Mesodermal cell (in vitro differentiated cells): ENCODE measurements around the gene FSHR.
A peak's percentile ranks its signal among the peaks of the same experiment; 100 is the strongest.

Experiments
- H3K27ac ChIP-seq: 2 replicates; pipeline ENCODE4 v1.7.0; 2013; ENCODE audit warnings: mild to moderate bottlenecking, low read depth, low read length, moderate library complexity; ENCODE audit not compliant: severe bottlenecking
- H3K36me3 ChIP-seq: 2 replicates; pipeline ENCODE4 v1.7.1; 2013; ENCODE audit warnings: mild to moderate bottlenecking, low read length, moderate library complexity; ENCODE audit not compliant: control insufficient read depth, insufficient read depth
- H3K4me1 ChIP-seq: one replicate; pipeline ENCODE4 v1.7.1; 2013; ENCODE audit warnings: mild to moderate bottlenecking, low read length; ENCODE audit not compliant: insufficient read depth, control insufficient read depth, poor library complexity, severe bottlenecking
- H3K4me3 ChIP-seq: 2 replicates; pipeline ENCODE4 v1.7.0; 2013; ENCODE audit warnings: low read length, control low read depth, mild to moderate bottlenecking; ENCODE audit not compliant: insufficient read depth, poor library complexity, severe bottlenecking; ENCODE audit errors: extremely low read depth
- H3K9me3 ChIP-seq: 2 replicates; pipeline ENCODE4 v1.7.1; 2013; ENCODE audit warnings: mild to moderate bottlenecking, low read length, moderate library complexity; ENCODE audit not compliant: control insufficient read depth
- WGBS, 2 experiments: methylation state at CpG; one replicate each; pipeline ENCODE4 v1.1.5; 2013; ENCODE audit warnings: missing lambda C conversion rate in 2 of 2; ENCODE audit not compliant: insufficient coverage in 2 of 2; 5-methylcytosine and 5-hydroxymethylcytosine counted together

Gene FSHR

DNA sequence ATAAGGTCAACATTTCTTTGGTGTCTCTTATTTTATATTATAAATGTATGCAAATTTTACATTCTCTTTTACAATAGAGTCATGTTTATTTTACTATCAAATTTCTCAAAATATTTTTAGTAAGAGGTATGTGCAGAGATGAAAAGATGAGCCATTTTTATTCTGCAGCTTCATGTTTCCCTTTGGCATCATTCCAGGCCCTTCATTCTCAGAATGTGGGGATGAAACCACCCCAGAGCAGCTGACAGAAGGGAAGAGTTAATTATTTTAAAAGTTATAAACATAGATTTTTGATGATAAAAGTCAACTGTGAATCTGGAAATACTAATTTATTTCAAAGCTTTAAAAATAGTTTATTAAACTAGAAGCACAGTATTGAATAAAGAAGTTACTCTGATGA, 12.8 kb upstream of the FSHR start:
- Histone ChIP-seq H3K4me1 (peaks cover 5% of the 10 kb centered on the region), H3K27ac (no peak overlapping the region), H3K36me3 (no peaks in the 10 kb centered on the region), H3K9me3 (no peaks in the 10 kb centered on the region), H3K4me3 (no peak overlapping the region)

DNA sequence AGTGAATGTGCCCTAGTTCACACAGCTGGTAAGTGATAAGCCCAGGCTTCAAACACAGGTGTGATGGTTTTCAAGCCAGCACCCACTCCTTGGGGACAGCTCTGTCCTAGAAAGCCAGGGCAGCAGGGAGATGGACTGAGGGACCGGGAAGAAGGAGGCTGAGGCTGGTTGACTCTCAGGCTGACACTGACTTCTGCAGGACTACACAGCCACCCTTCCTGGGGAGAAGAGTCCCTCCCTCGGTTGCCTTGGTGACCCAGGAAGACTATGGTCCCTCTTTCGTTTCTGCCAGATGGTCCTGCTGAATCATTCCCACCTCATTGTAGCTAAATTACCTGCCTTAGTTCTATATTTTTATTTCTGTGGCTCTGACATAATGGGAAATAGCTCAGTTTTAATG, 11.3 kb upstream of the FSHR start:
- H3K36me3 ChIP-seq, result no peaks in the 10 kb centered on the region
- 81 to 82% methylated on average over 2 of the region's 3 CpGs for WGBS, 2 experiments
- no peak overlapping the region for H3K27ac ChIP-seq
- H3K9me3 ChIP-seq, result no peaks in the 10 kb centered on the region
- peaks cover 5% of the 10 kb centered on the region for H3K4me1 ChIP-seq
- H3K4me3 ChIP-seq, result no peak overlapping the region

DNA sequence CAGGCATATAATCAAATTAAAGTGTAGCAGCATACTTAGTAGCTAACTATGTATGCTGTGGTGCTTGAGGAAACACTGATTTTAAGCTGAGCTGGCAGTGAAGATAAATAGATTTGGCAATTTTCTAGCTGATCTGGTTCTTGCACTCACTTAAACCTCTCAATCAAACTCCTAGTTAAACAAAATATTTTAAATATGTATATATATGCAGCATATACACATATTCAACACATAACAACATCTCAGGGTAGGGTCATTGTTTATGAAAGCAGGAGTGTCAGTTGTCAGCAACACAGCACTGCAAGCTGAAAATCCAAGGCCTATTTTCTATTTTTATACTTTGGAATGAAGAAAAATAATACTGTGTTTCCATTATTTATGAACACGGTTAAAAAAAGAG, 10.4 kb upstream of the FSHR start:
- no peaks in the 10 kb centered on the region for H3K9me3 ChIP-seq
- H3K36me3 ChIP-seq, result no peaks in the 10 kb centered on the region
- peaks cover 5% of the 10 kb centered on the region for H3K4me1 ChIP-seq
- H3K27ac ChIP-seq, result no peak overlapping the region
- H3K4me3 ChIP-seq, result no peak overlapping the region
- WGBS, 2 experiments, result no CpG with 5 or more reads among the region's 1 CpG

DNA sequence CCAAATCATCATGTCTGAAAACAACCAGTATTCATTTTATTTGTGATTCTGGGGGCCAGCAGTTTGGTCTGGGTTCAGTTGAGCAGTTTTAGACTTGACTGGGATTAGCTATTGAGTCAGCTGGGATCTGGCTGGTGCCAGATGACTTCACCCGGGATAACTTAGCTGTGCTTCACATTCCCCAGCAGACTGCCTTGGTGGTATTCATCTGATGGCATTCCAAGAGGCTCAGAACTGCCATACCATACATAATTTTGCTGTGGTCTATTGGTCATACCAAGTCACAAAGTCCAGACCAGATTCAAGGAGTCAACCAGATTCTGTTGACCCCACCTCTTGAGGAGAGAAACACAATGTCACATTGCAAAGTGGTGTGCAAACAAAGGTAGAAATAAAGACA, 7.8 kb upstream of the FSHR start:
- H3K4me1 ChIP-seq, result peaks cover 5% of the 10 kb centered on the region
- peak overlapping the region; percentile 31 for H3K27ac ChIP-seq
- H3K4me3 ChIP-seq, result no peak overlapping the region
- no peaks in the 10 kb centered on the region for H3K9me3 ChIP-seq
- WGBS, 2 experiments, result 57 to 83% methylated on average over 1 of the region's 1 CpG
- H3K36me3 ChIP-seq, result no peaks in the 10 kb centered on the region

DNA sequence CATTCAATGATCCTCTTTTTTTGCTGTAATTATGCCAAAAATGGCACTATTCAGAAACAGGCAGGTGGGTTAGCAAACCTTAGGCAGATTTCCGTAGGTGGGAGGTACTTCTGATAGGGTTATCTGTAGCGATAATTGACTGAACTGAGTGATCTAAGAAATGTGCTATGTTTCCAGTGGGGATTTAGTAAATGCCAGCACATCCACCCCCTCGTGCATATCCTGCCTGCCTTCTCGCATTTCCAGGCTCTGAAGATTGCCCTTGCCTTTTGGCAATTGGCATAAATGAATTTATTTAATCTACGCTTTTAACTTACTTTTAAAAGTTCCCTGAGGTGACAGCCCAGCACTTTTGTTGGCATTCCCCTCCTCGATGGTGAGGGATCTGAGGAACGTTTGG, 576 bp upstream of the FSHR start:
- peak overlapping the region; percentile 52 for H3K27ac ChIP-seq
- no peaks in the 10 kb centered on the region for H3K9me3 ChIP-seq
- H3K4me3 ChIP-seq, result no peak overlapping the region
- no peaks in the 10 kb centered on the region for H3K36me3 ChIP-seq
- H3K4me1 ChIP-seq, result peaks cover 29% of the 10 kb centered on the region
- 48 to 52% methylated on average over 3 to 4 of the region's 7 CpGs for WGBS, 2 experiments

DNA sequence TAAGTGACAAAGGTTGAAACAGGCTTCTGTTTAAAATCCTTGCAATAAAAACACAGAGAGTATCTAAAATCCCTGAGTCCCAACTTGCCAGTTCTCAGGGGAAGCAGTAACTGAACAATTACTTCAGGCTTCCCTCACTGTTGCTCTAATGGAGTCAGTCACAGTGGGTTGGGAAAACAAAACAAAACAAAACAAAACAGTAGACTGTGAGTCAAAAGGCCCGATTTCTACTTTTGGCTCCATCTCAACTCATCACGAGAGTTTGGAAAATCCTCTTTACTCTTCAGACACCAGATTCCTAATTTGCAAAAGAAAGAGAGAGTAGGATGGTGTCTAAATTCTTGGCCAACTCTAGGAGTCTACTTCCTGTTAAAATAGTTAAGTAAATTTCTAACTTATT, 1.1 kb downstream of the FSHR start:
- Histone ChIP-seq H3K36me3 (no peaks in the 10 kb centered on the region), H3K27ac (peak overlapping the region; percentile 47), H3K4me3 (no peak overlapping the region), H3K4me1 (peaks cover 30% of the 10 kb centered on the region), H3K9me3 (no peaks in the 10 kb centered on the region)
- no CpG with 5 or more reads among the region's 2 CpGs for WGBS, 2 experiments

DNA sequence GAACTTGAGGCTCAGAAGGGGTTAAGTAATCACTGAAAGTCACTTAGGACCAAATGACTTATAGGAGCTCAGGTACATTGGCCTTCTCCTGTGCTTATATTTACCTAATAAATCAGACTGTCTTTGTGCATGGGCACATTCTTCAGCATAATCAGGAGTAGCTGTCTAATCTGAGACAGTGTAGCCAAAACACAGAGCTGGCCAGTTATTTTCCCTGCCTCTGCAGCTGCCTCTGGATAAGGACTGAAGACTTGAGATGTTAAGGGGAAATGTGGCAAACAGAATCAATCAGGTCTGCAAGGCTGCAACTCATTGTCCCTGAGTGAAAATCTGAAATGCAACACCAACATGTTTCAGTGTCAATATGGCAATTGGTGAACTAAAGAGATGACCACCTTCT, 1.5 kb downstream of the FSHR start:
- Histone ChIP-seq H3K27ac (peak overlapping the region; percentile 47), H3K36me3 (no peaks in the 10 kb centered on the region), H3K4me3 (no peak overlapping the region), H3K4me1 (peaks cover 30% of the 10 kb centered on the region), H3K9me3 (no peaks in the 10 kb centered on the region)

DNA sequence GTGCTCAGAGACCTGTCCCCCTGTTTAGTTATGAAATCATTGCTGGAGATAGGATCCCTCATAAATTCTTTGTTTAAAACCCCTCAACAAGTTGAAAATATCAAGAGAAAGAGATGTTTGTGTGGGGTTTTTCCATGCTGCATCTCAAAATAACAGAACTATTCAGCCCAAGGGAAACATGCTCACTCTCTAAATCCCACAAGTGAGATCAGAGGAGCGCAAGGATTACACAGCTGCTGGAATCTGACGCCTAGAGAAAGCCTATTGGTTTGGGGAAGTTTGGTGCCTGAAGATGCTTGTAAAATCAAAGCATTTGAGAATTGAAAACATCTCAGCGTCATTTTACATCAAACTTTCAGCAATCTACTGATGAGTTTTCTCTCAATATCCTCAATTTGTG, 7.9 kb downstream of the FSHR start:
- Histone ChIP-seq H3K9me3 (no peaks in the 10 kb centered on the region), H3K4me3 (no peak overlapping the region), H3K4me1 (peaks cover 3% of the 10 kb centered on the region), H3K36me3 (no peaks in the 10 kb centered on the region), H3K27ac (no peak overlapping the region)
- 86 to 100% methylated on average over 1 of the region's 3 CpGs for WGBS, 2 experiments

DNA sequence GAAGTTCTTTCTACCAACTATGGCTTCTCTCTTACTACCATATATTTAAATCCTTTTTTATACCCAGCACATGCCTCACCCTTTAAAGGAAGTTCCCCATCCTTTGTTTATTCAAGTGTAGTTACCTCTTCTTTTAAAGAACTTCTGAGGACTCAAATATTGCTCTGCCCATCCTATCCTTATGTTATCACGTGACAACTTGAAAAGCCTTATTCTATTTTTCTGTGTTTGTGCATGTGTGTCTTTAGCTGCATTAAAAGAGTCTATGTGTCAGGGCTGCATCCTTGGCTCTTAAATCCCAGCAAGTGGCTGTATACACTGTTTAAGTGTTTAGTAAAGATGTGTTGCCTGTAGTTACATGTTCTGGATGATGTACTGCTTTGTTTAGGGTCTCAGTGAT, 22.5 kb downstream of the FSHR start:
- Histone ChIP-seq H3K4me1 (peaks cover 4% of the 10 kb centered on the region), H3K9me3 (peaks cover 5% of the 10 kb centered on the region), H3K4me3 (no peak overlapping the region), H3K27ac (no peak overlapping the region), H3K36me3 (no peaks in the 10 kb centered on the region)
- no CpG with 5 or more reads among the region's 1 CpG for WGBS, 2 experiments

DNA sequence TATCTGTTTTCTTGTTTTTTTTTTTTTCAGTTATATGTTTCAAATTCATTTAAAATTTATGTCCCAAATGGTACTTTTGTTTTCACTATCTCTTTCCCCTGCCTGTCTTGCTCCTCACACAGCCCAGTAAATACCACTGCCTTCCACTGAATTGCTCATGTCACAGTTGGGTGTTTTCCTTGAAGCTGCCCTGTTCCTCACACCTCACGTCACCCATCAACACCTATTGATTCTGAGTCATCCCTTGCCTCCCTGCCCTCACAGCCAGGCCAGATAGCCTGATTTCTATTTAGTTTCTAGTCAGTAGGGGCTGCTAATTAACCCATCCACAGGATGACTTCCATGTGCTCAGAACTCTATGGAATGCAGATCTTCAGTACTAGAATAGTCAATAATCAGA, 25.3 kb downstream of the FSHR start:
- H3K9me3 ChIP-seq, result peaks cover 5% of the 10 kb centered on the region
- H3K27ac ChIP-seq, result no peak overlapping the region
- WGBS, 2 experiments, result 25% methylated on average over 1 of the region's 1 CpG; no CpG with 5 or more reads in 1 of the 2 experiments
- H3K4me3 ChIP-seq, result no peak overlapping the region
- H3K4me1 ChIP-seq, result peaks cover 4% of the 10 kb centered on the region
- no peaks in the 10 kb centered on the region for H3K36me3 ChIP-seq

DNA sequence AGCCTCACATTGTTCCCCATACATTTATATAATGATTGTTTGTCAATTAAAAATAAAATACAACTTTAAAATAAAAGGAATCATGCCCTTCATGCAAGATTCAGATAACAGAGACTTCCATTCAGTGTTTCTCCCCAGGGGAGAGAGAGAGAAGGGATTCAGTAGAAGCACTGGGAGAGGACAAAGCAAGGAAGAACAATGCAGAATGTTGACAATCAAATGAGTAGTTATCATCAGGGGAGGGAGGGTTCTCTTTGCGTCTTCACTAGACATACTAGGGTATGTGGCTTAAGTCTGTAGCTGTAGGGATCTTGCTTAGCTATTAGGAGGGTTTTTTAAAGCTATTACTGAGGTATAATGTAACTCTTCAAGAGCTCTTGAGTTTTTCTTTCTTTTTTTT, 30.7 kb downstream of the FSHR start:
- H3K27ac ChIP-seq, result no peak overlapping the region
- H3K4me3 ChIP-seq, result no peak overlapping the region
- WGBS, 2 experiments, result 88% methylated on average over 1 of the region's 1 CpG; no CpG with 5 or more reads in 1 of the 2 experiments
- no peaks in the 10 kb centered on the region for H3K9me3 ChIP-seq
- no peaks in the 10 kb centered on the region for H3K36me3 ChIP-seq
- H3K4me1 ChIP-seq, result no peaks in the 10 kb centered on the region

DNA sequence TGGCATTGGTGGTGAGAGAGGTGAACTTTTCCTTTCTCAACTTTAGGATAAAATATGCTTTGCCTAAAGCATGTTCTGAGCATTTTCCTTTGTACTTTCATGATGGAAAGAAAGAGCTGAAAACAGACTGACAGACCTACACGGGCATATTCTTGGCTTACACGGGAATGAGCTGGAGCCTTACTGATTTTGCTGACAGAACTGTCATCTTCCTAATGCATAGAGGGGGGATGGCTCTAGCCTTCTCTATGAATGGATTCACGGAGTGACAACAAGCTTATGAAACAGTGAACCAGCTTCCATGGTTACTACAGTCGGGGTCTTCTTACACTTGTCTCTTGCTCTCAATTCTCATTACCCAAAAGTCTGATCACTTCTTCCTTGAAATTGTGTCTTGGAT, 32.2 kb downstream of the FSHR start:
- Histone ChIP-seq H3K27ac (no peak overlapping the region), H3K4me1 (no peaks in the 10 kb centered on the region), H3K4me3 (no peak overlapping the region), H3K36me3 (no peaks in the 10 kb centered on the region), H3K9me3 (no peaks in the 10 kb centered on the region)
- 94 to 96% methylated on average over 3 of the region's 4 CpGs for WGBS, 2 experiments
